RWPE2 (cell line): ENCODE results near the gene ATP10A.

Experiments used
- ATAC-seq: fragments of 200-7000 bp; cut with Tn5 transposase; 3 replicates; pipeline ENCODE4 v1.9.1; 2021; ENCODE audit warnings: low read depth
- DNase-seq: peaks from one replicate; pipeline ENCODE4 v3.0.0-alpha.2; 2020; ENCODE audit warnings: low spot score
- H3K27ac ChIP-seq: fragments of 450-650 bp; 2 replicates; pipeline ENCODE4 v1.5.1; 2017; ENCODE audit warnings: mild to moderate bottlenecking; ENCODE audit not compliant: poor library complexity, severe bottlenecking
- H3K27me3 ChIP-seq: fragments of 250-450 bp; sonication (Bioruptor Pico); 2 replicates; pipeline ENCODE4 v1.5.1; 2021; ENCODE audit warnings: mild to moderate bottlenecking, moderate library complexity; ENCODE audit not compliant: insufficient read depth, poor library complexity, severe bottlenecking
- H3K36me3 ChIP-seq: fragments of 250-450 bp; sonication (Bioruptor Pico); 2 replicates; pipeline ENCODE4 v1.5.1; 2020; ENCODE audit warnings: low read depth, mild to moderate bottlenecking, moderate library complexity
- H3K4me1 ChIP-seq: fragments of 250-450 bp; sonication (Bioruptor Pico); 2 replicates; pipeline ENCODE4 v1.5.1; 2021; ENCODE audit warnings: mild to moderate bottlenecking, moderate library complexity; ENCODE audit not compliant: insufficient read depth, poor library complexity, severe bottlenecking
- H3K4me3 ChIP-seq: fragments of 250-450 bp; sonication (Bioruptor Pico); 2 replicates; pipeline ENCODE4 v1.5.1; 2021; ENCODE audit warnings: mild to moderate bottlenecking, moderate library complexity; ENCODE audit not compliant: severe bottlenecking
- H3K9me3 ChIP-seq: fragments of 250-450 bp; sonication (Bioruptor Pico); 2 replicates; pipeline ENCODE4 v1.5.1; 2021; ENCODE audit warnings: mild to moderate bottlenecking, moderate library complexity; ENCODE audit not compliant: severe bottlenecking
- CTCF ChIP-seq: fragments of 450-650 bp; IDR thresholded peaks from one replicate; pipeline ENCODE4 v1.5.1; 2017; ENCODE audit warnings: mild to moderate bottlenecking, moderate library complexity; ENCODE audit not compliant: poor library complexity, severe bottlenecking

ATP10A gene

GRCh38 chr15:25863968-25864580, 947 bp upstream of the ATP10A start:
- Histone ChIP-seq H3K9me3 (no peaks in the 10 kb centered on the region), H3K4me1 (no peaks in the 10 kb centered on the region), H3K27ac (peak overlapping the region; percentile 20), H3K4me3 (peak overlapping the region; percentile 60), H3K27me3 (no peaks in the 10 kb centered on the region), H3K36me3 (no peaks in the 10 kb centered on the region)
- ATAC-seq (no peak), DNase-seq (no peak)
- TF ChIP-seq CTCF, result no peak

GRCh38 chr15:25862472-25863110, 536 bp downstream of the ATP10A start:
- Histone ChIP-seq H3K4me3 (peak overlapping the region; percentile 60), H3K27me3 (no peaks in the 10 kb centered on the region), H3K36me3 (0 out of 2 replicates have a peak, but pooled peaks cover 5% of the 10 kb centered on the region), H3K4me1 (no peaks in the 10 kb centered on the region), H3K27ac (peak overlapping the region; percentile 20), H3K9me3 (no peaks in the 10 kb centered on the region)
- peak; percentile 37 for TF ChIP-seq CTCF
- ATAC-seq, result peak; percentile 50
- DNase-seq, result peak; percentile 76

DNA sequence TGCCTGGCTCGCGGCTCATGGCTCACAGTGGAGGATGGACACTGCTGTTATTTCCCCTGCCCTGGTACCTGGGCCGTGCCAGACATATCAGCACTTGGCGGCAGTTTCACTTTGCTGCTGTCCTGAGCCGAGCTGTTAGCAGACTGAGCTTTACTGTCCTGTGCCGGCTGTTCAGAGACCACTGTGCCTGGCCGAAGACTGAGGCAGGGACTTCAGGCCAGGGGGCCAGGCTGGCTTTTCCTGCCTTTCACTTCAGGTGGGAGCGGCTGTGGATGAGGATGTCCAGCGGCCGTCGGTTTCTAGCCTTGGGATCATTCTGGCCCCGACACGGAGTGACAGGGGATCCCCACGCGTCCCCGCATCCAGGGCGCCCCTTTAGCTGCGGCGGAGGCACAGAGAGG, 1.1 kb downstream of the ATP10A start:
- peak overlapping the region; percentile 20 for H3K27ac ChIP-seq
- 0 out of 2 replicates have a peak, but pooled peaks cover 5% of the 10 kb centered on the region for H3K36me3 ChIP-seq
- no peak for DNase-seq
- peak overlapping the region; percentile 60 for H3K4me3 ChIP-seq
- H3K4me1 ChIP-seq, result no peaks in the 10 kb centered on the region
- ATAC-seq, result peak; percentile 38
- no peak for TF ChIP-seq CTCF
- H3K27me3 ChIP-seq, result no peaks in the 10 kb centered on the region
- H3K9me3 ChIP-seq, result no peaks in the 10 kb centered on the region

GRCh38 chr15:25860885-25861866, 2.0 kb downstream of the ATP10A start:
- Histone ChIP-seq H3K4me3 (no peak overlapping the region), H3K4me1 (no peaks in the 10 kb centered on the region), H3K27ac (no peak overlapping the region), H3K36me3 (0 out of 2 replicates have a peak, but pooled peaks cover 5% of the 10 kb centered on the region), H3K9me3 (no peaks in the 10 kb centered on the region), H3K27me3 (no peaks in the 10 kb centered on the region)
- no peak for TF ChIP-seq CTCF
- DNase-seq (no peak), ATAC-seq (no peak)
